ENCODE results near the gene BACH2.

GRCh38 chr6:90193359-90193758 is 103.3 kb downstream of the BACH2 start:
- TF ChIP-seq RNF2 (IDR thresholded peaks at IDR 0.05; ENCODE audit: borderline replicate concordance, low read depth, low read length, missing control alignments, poor library complexity, severe bottlenecking) = no peak
- TF ChIP-seq JUN (IDR thresholded peaks at IDR 0.05; ENCODE audit: low read depth, low read length) = no peak
- TF ChIP-seq, protein P1, sequence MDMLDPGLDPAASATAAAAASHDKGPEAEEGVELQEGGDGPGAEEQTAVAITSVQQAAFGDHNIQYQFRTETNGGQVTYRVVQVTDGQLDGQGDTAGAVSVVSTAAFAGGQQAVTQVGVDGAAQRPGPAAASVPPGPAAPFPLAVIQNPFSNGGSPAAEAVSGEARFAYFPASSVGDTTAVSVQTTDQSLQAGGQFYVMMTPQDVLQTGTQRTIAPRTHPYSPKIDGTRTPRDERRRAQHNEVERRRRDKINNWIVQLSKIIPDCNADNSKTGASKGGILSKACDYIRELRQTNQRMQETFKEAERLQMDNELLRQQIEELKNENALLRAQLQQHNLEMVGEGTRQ (IDR thresholded peaks at IDR 0.05; ENCODE audit: low read length) = no peak
- TF ChIP-seq, protein P2, sequence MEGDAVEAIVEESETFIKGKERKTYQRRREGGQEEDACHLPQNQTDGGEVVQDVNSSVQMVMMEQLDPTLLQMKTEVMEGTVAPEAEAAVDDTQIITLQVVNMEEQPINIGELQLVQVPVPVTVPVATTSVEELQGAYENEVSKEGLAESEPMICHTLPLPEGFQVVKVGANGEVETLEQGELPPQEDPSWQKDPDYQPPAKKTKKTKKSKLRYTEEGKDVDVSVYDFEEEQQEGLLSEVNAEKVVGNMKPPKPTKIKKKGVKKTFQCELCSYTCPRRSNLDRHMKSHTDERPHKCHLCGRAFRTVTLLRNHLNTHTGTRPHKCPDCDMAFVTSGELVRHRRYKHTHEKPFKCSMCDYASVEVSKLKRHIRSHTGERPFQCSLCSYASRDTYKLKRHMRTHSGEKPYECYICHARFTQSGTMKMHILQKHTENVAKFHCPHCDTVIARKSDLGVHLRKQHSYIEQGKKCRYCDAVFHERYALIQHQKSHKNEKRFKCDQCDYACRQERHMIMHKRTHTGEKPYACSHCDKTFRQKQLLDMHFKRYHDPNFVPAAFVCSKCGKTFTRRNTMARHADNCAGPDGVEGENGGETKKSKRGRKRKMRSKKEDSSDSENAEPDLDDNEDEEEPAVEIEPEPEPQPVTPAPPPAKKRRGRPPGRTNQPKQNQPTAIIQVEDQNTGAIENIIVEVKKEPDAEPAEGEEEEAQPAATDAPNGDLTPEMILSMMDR (IDR thresholded peaks at IDR 0.05; ENCODE audit: control extremely low read depth in 1 of 3, insufficient read depth in 1 of 3, low read depth in 1 of 3, low read length in 3 of 3) = no peak
- TF ChIP-seq EP300 (IDR thresholded peaks at IDR 0.05; ENCODE audit: borderline replicate concordance in 1 of 2, low read depth in 2 of 2, low read length in 2 of 2) = no peak
- no peak for TF ChIP-seq POLR2AphosphoS5 (IDR thresholded peaks at IDR 0.05; ENCODE audit: low read depth, low read length)
- no peak for TF ChIP-seq YY1 (IDR thresholded peaks at IDR 0.05; ENCODE audit: low read depth, low read length)
- TF ChIP-seq, protein P3, sequence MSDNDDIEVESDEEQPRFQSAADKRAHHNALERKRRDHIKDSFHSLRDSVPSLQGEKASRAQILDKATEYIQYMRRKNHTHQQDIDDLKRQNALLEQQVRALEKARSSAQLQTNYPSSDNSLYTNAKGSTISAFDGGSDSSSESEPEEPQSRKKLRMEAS (IDR thresholded peaks at IDR 0.05) = no peak
- no peak for TF ChIP-seq POLR2A (IDR thresholded peaks at IDR 0.05; ENCODE audit: control extremely low read depth in 1 of 2, low read depth in 2 of 2, low read length in 2 of 2)
- TF ChIP-seq CEBPB (IDR thresholded peaks at IDR 0.05; ENCODE audit: low read depth, low read length) = no peak
- TF ChIP-seq NANOG (IDR thresholded peaks at IDR 0.05; ENCODE audit: insufficient read depth, low read depth, low read length, poor library complexity, severe bottlenecking) = no peak
- TF ChIP-seq SUZ12 (IDR thresholded peaks at IDR 0.05; ENCODE audit: low read length) = no peak
- TF ChIP-seq ZNF274 (IDR thresholded peaks at IDR 0.05; ENCODE audit: borderline replicate concordance, extremely low read depth, low read length) = no peak
